NOMO-1 treated with DMSO at 0.1 percent for 48 hours (cell line): ENCODE results near the gene ZBTB22.

Experiments used
- DNase-seq: peaks from one replicate; lab custom pipeline; 2025; ENCODE audit not compliant: unreplicated experiment; lab: John Stamatoyannopoulos, UW

The ZBTB22 gene

GRCh38 chr6:33330736-33331135 lies 13.2 kb upstream of the ZBTB22 start:
- DNase-seq: no peak

- DNase-seq: no peak
These were observed 11.5 kb upstream of the ZBTB22 start for GRCh38 chr6:33329058-33329457.

GRCh38 chr6:33324125-33324524 lies 6.6 kb upstream of the ZBTB22 start:
- DNase-seq: peak; percentile 8

GRCh38 chr6:33323623-33323948 lies 6.0 kb upstream of the ZBTB22 start:
- DNase-seq: no peak

- DNase-seq: no peak
These were observed 3.7 kb upstream of the ZBTB22 start for GRCh38 chr6:33321227-33321626.

GRCh38 chr6:33320315-33321181 lies 3.0 kb upstream of the ZBTB22 start:
- DNase-seq: no peak

GRCh38 chr6:33319939-33320314 lies 2.4 kb upstream of the ZBTB22 start:
- no peak for DNase-seq

- no peak for DNase-seq
These were observed 1.0 kb upstream of the ZBTB22 start for GRCh38 chr6:33318426-33319073.

- no peak for DNase-seq
These were observed 200 bp downstream of the ZBTB22 start for GRCh38 chr6:33317419-33317668.

- no peak for DNase-seq
These were observed 733 bp downstream of the ZBTB22 start for GRCh38 chr6:33316603-33317418.

- DNase-seq: no peak
These were observed 1.5 kb downstream of the ZBTB22 start for GRCh38 chr6:33315793-33316602.

- DNase-seq: no peak
These were observed 2.4 kb downstream of the ZBTB22 start for GRCh38 chr6:33314943-33315792.

GRCh38 chr6:33314515-33314942 lies 3.0 kb downstream of the ZBTB22 start:
- DNase-seq: peak; percentile 71

- peak; percentile 62 for DNase-seq
These were observed 3.6 kb downstream of the ZBTB22 start, which contains the start of gene TAPBP for GRCh38 chr6:33313709-33314514. TAPBP (minus strand) TSS chr6:33314078; CDS start chr6:33314041, 37 bp downstream.

GRCh38 chr6:33313105-33313708 lies 4.3 kb downstream of the ZBTB22 start:
- DNase-seq: peak; percentile 61

- peak; percentile 63 for DNase-seq
These were observed 5.0 kb downstream of the ZBTB22 start for GRCh38 chr6:33312361-33313104.

- DNase-seq: no peak
These were observed 11.2 kb downstream of the ZBTB22 start for GRCh38 chr6:33306356-33306755.

GRCh38 chr6:33305052-33305451 lies 12.5 kb downstream of the ZBTB22 start:
- DNase-seq: no peak
